IMR-90 (cell line): ENCODE data around the gene RNFT2. TPM values are rescaled to one million over a fixed set of nuclear protein-coding genes. Genes with fewer than 3 reads are reported as not detected.

Experiments used
- ATAC-seq: fragments of 200-7000 bp; cut with Tn5 transposase; 2 replicates; pipeline ENCODE4 v1.9.1; 2020; ENCODE audit warnings: low read depth, mild to moderate bottlenecking, moderate library complexity
- BruUV-seq: library from RNA; stranded (reverse); fragments of 400-500 nt; replicated peaks from 2 replicates; lab custom pipeline; 2021; lab: Mats Ljungman, UMichigan
- CTCF ChIA-PET: fragments of 300-600 bp; formaldehyde crosslinking; extraction: SDS; loops from one replicate; lab custom pipeline; 2021; ENCODE audit warnings: antibody characterized with exemption; lab: Yijun Ruan, JAX
- POLR2A ChIA-PET: fragments of 300-600 bp; sonication (Branson Sonifier 250); formaldehyde crosslinking; loops from one replicate; lab custom pipeline; 2022; ENCODE audit warnings: antibody characterized with exemption; ENCODE audit not compliant: unreplicated experiment; lab: Charles Lee
- DNase-seq: peaks from one replicate; pipeline ENCODE4 v3.0.0; 2013
- H2AFZ ChIP-seq: replicated peaks from 2 replicates; pipeline ENCODE3; 2013; ENCODE audit warnings: low read length, mild to moderate bottlenecking; ENCODE audit not compliant: poor library complexity
- H2AK5ac ChIP-seq: 2 replicates; pipeline ENCODE4 v1.6.1; 2013; ENCODE audit warnings: low read depth, low read length, inconsistent platforms
- H2AK9ac ChIP-seq: replicated peaks from 2 replicates; pipeline ENCODE3; 2013; ENCODE audit warnings: mild to moderate bottlenecking, low read depth, low read length, moderate library complexity; ENCODE audit not compliant: poor library complexity
- H2BK120ac ChIP-seq: 2 replicates; pipeline ENCODE4 v1.6.1; 2013; ENCODE audit warnings: low read depth, low read length, inconsistent platforms
- H2BK15ac ChIP-seq: 3 replicates; pipeline ENCODE4 v1.6.1; 2013; ENCODE audit warnings: low read depth, low read length, inconsistent platforms
- H2BK20ac ChIP-seq: 2 replicates; pipeline ENCODE4 v1.6.1; 2013; ENCODE audit warnings: low read depth, mild to moderate bottlenecking, inconsistent platforms, low read length, moderate library complexity
- H2BK5ac ChIP-seq: 2 replicates; pipeline ENCODE4 v1.6.1; 2013; ENCODE audit warnings: mild to moderate bottlenecking, low read depth, low read length, inconsistent platforms; ENCODE audit not compliant: poor library complexity, severe bottlenecking
- H3K14ac ChIP-seq: replicated peaks from 2 replicates; pipeline ENCODE4 v1.6.1; 2013; ENCODE audit warnings: low read depth, low read length, inconsistent platforms
- H3K18ac ChIP-seq: 2 replicates; pipeline ENCODE4 v1.6.1; 2013; ENCODE audit warnings: low read depth, low read length, control low read depth
- H3K23ac ChIP-seq: 2 replicates; pipeline ENCODE4 v1.6.1; 2013; ENCODE audit warnings: low read depth, low read length, inconsistent platforms
- H3K27ac ChIP-seq: 2 replicates; pipeline ENCODE4 v1.5.1; 2013; ENCODE audit warnings: mild to moderate bottlenecking, control low read depth, low read length; ENCODE audit not compliant: insufficient read depth
- H3K27me3 ChIP-seq: 2 replicates; pipeline ENCODE4 v1.6.1; 2013; ENCODE audit warnings: low read length; ENCODE audit not compliant: control insufficient read depth, insufficient read depth
- H3K36me3 ChIP-seq: 2 replicates; pipeline ENCODE4 v1.6.1; 2013; ENCODE audit warnings: low read length, mixed read lengths; ENCODE audit not compliant: control insufficient read depth, insufficient read depth
- H3K4ac ChIP-seq: 2 replicates; pipeline ENCODE4 v1.6.1; 2013; ENCODE audit warnings: low read depth, low read length, inconsistent platforms
- H3K4me1 ChIP-seq: 2 replicates; pipeline ENCODE4 v1.6.1; 2013; ENCODE audit warnings: low read length, mixed read lengths; ENCODE audit not compliant: control insufficient read depth, insufficient read depth
- H3K4me2 ChIP-seq: 2 replicates; pipeline ENCODE4 v1.6.1; 2013; ENCODE audit warnings: low read depth, mild to moderate bottlenecking, control low read depth, low read length, moderate library complexity
- H3K4me3 ChIP-seq: 2 replicates; pipeline ENCODE4 v1.5.1; 2013; ENCODE audit warnings: low read depth, mild to moderate bottlenecking, control low read depth, low read length, moderate library complexity; ENCODE audit not compliant: insufficient read depth
- H3K56ac ChIP-seq: 2 replicates; pipeline ENCODE4 v1.6.1; 2013; ENCODE audit warnings: low read length, inconsistent platforms; ENCODE audit not compliant: insufficient read depth; ENCODE audit errors: extremely low read depth
- H3K79me1 ChIP-seq, 2 experiments: 2 replicates each; pipeline ENCODE4 v1.6.1; 2013; ENCODE audit warnings: low read length in 2 of 2, inconsistent platforms in 1 of 2, low read depth in 1 of 2
- H3K9ac ChIP-seq: 2 replicates; pipeline ENCODE4 v1.6.1; 2013; ENCODE audit warnings: low read depth, low read length, control low read depth
- H3K9me1 ChIP-seq: 2 replicates; pipeline ENCODE4 v1.6.1; 2013; ENCODE audit warnings: low read length, inconsistent platforms; ENCODE audit not compliant: insufficient read depth
- H3K9me3 ChIP-seq: 2 replicates; pipeline ENCODE4 v1.6.1; 2013; ENCODE audit warnings: low read length; ENCODE audit not compliant: control insufficient read depth, insufficient read depth
- H4K20me1 ChIP-seq: 2 replicates; pipeline ENCODE4 v1.6.1; 2013; ENCODE audit warnings: low read length, inconsistent platforms; ENCODE audit not compliant: insufficient read depth
- H4K5ac ChIP-seq: 2 replicates; pipeline ENCODE4 v1.6.1; 2013; ENCODE audit warnings: mild to moderate bottlenecking, low read depth, low read length, control low read depth
- H4K8ac ChIP-seq, 2 experiments: 2 replicates each; pipeline ENCODE4 v1.6.1; 2013; ENCODE audit warnings: low read depth in 2 of 2, low read length in 2 of 2, control low read depth in 1 of 2, inconsistent platforms in 1 of 2
- H4K91ac ChIP-seq: 2 replicates; pipeline ENCODE4 v1.6.1; 2013; ENCODE audit warnings: low read depth, low read length, inconsistent platforms; ENCODE audit not compliant: insufficient read depth
- MAFK ChIP-seq: IDR thresholded peaks from 2 replicates; pipeline ENCODE4 v1.6.1; 2012; ENCODE audit warnings: low read depth, low read length, improper control_type of control experiment
- RAD21 ChIP-seq: IDR thresholded peaks from 2 replicates; pipeline ENCODE4 v1.6.1; 2012; ENCODE audit warnings: low read length, improper control_type of control experiment
- WGBS, 2 experiments: methylation state at CpG; one replicate each; pipeline versions ENCODE4 v1.1.5 to v1.1.7; 2013; ENCODE audit warnings: missing lambda C conversion rate in 2 of 2; ENCODE audit not compliant: insufficient read length in 1 of 2; ENCODE audit errors: extremely low coverage in 2 of 2; 5-methylcytosine and 5-hydroxymethylcytosine counted together
- dilution Hi-C: fragments of 300-500 bp; cut with HindIII; formaldehyde crosslinking; loops from one replicate; pipeline ENCODE4 v1.14.3; 2018; ENCODE audit warnings: low sequenced_read_pairs; ENCODE audit not compliant: unreplicated experiment
- in situ Hi-C: fragments of 300-500 bp; cut with MboI; formaldehyde crosslinking; loops from 3 replicates; pipeline ENCODE4 v1.14.3; 2019; ENCODE audit warnings: low sequenced_read_pairs, inconsistent platforms, mixed read lengths
- intact Hi-C: fragments of 100-400 bp; cut with micrococcal nuclease; formaldehyde crosslinking; loops from 2 replicates; pipeline ENCODE4 v1.10.0; 2022
- polyA plus RNA-seq, 3 experiments: library from polyadenylated mRNA; depleted of rRNA; stranded (reverse); fragments of >200 nt; gene quantifications; 2 replicates each; pipeline ENCODE4 v1.2.3, GENCODE V29; 2012; ENCODE audit warnings: low replicate concordance in 1 of 3
- total RNA-seq: library from RNA; depleted of rRNA; stranded (reverse); fragments of >200 nt; gene quantifications from 2 replicates; pipeline ENCODE4 v1.2.3, GENCODE V29; 2012

RNFT2 gene
- total and polyA plus RNA-seq, 2 of the 4 experiments (the other 2 are of a cell fraction), result 1.6 to 2.3 TPM

DNA sequence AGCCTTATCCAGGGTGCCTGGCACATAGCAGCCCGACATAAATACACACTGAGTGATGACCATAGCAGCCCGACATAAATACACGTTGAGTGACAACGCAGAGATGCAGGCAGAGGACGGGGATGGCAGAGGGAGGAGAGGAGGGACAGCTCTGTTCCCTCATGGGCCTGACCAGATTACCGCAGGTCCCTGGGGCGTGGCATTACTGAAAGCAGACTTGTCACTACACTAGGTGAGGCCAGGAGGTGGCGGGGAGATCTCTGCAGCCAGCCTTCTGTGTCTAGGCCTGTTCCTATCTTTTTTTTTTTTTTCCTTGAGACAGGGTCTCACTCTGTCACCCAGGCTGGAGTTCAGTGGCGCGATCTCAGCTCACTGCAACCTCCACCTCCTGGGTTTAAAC, 74.1 kb downstream of the RNFT2 start:
- H3K4me2 ChIP-seq, result no peak overlapping the region
- no peak overlapping the region for H3K18ac ChIP-seq
- H3K4me1 ChIP-seq, result no peaks in the 10 kb centered on the region
- no peak for DNase-seq
- H4K91ac ChIP-seq, result no peak overlapping the region
- in situ Hi-C loops (no loop called here), intact Hi-C loops (no loop called here), dilution Hi-C loops (no loop called here)
- H3K9me1 ChIP-seq, result no peaks in the 10 kb centered on the region
- no peaks in the 10 kb centered on the region for H4K20me1 ChIP-seq
- H2AK5ac ChIP-seq, result no peak overlapping the region
- no peak overlapping the region for H4K5ac ChIP-seq
- 100% methylated on average over 1 of the region's 10 CpGs; no CpG with 5 or more reads in 1 of the 2 experiments for WGBS, 2 experiments
- H3K9ac ChIP-seq, result no peak overlapping the region
- H3K27me3 ChIP-seq, result no peaks in the 10 kb centered on the region
- H3K4me3 ChIP-seq, result no peak overlapping the region
- H3K23ac ChIP-seq, result no peak overlapping the region
- ChIA-PET CTCF (no interaction called here), POLR2A (no interaction called here)
- no TSS peak for BruUV-seq
- no peak overlapping the region for H4K8ac ChIP-seq
- no peak overlapping the region for H2AFZ ChIP-seq
- H2BK120ac ChIP-seq, result no peak overlapping the region
- no peaks in the 10 kb centered on the region for H3K36me3 ChIP-seq
- no peak overlapping the region for H3K4ac ChIP-seq
- ATAC-seq, result no peak
- H2BK15ac ChIP-seq, result no peak overlapping the region
- H2BK5ac ChIP-seq, result no peak overlapping the region
- no peak overlapping the region for H3K56ac ChIP-seq
- no peaks in the 10 kb centered on the region for H3K9me3 ChIP-seq
- H2AK9ac ChIP-seq, result no peak overlapping the region
- H3K27ac ChIP-seq, result no peak overlapping the region
- H3K79me1 ChIP-seq, result no peaks in the 10 kb centered on the region
- H3K14ac ChIP-seq, result no peak overlapping the region
- no peak overlapping the region for H2BK20ac ChIP-seq
- TF ChIP-seq MAFK (no peak), RAD21 (no peak)
